PC-9 (cell line): ENCODE measurements around the gene GLS2.

Experiments
- CTCF ChIP-seq: fragments of 200-600 bp; sonication (generic); conservative IDR thresholded peaks from 2 replicates; pipeline ENCODE4 v1.6.1; 2017; ENCODE audit warnings: mixed run types, antibody characterized with exemption, mild to moderate bottlenecking, moderate library complexity
- EZH2 ChIP-seq: fragments of 200-600 bp; sonication (generic); IDR thresholded peaks from 2 replicates; pipeline ENCODE4 v1.8.0; 2017; ENCODE audit warnings: antibody characterized with exemption, low read depth

DNA sequence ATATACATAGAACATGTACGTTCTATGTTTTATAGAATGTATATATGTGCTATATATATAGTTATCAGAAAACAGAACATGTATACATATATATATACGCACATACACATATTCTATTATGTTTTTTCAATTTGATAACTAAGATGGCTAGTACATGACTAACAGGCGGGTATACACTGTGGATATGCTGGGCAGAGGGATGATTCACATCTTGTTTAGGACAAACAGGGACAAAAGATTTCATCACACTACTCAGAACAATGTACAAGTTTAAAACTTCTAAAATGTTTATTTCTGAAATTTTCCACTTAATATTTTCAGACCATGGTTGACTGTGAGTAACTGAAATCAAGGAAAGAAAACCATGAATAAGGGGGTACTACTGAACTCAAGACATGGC is 56.1 kb downstream of the GLS2 start:
- TF ChIP-seq CTCF (no peak), EZH2 (no peak)
